Measurements from ENCODE around the gene NFIB. TPM values are rescaled to one million over a fixed set of nuclear protein-coding genes. Genes with fewer than 3 reads are reported as not detected.

Gene NFIB
- polyA plus RNA-seq, 3 donors, result not detected

DNA sequence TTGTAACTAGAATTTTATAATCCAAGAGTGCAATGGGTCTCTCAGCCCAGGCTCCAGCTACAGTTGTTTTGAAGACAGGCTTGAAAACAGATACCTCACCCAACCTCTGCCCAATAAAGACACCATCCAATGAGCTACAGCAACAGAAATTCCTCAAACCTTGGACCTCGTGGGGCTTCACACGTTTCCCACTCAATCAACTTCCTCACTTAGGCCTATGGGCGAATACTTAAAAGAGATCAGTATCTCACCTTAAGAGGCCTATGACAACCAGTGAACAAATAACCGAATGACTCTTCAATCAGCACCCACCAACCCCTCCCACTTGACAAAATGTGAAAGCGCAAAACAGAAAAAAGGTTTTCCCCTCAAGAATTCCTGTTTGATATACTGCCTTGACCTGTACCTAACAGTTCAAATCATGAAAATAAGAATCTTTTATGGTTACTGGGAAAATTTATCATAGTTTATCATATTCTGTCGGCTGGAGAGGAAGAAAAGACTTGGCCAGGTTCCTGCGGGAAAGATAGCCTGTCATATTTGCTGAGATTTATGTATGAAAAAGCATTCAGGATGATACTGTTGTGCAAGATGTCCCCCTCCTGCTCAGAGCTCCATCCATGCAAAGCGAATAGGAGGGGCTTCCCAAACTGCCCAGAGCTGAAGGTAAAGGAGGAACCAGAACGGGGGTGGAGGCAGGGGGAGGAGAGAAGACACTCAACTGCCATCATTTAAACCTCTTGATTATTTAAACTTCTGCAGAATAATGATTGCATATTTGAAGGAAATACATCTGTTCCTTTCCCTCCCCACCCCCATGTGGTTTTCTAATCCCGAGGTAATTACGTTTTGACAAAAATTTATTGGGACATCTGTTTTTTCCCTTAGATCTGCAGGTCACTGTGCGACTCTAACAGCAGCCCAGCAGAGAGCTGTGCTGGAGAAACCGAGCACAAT, 256.3 kb downstream of the NFIB start:
- H3K4me3 Mint-ChIP-seq, result no peak overlapping the region
- Histone ChIP-seq H3K9me3 (replicated peaks in 1 of 2; ENCODE audit: control insufficient read depth in 1 of 2, insufficient read depth in 1 of 2, low read length in 2 of 2) (peaks cover 4 to 15% of the 10 kb centered on the region in 2 donors), H3K27me3 (ENCODE audit: control insufficient read depth in 2 of 2, insufficient read depth in 2 of 2, low read length in 2 of 2) (no peaks in the 10 kb centered on the region), H4K20me1 (ENCODE audit: insufficient read depth, low read length) (no peaks in the 10 kb centered on the region), H3K9ac (ENCODE audit: insufficient read depth, low read length, poor library complexity, severe bottlenecking) (no peak overlapping the region), H3K4me1 (ENCODE audit: control insufficient read depth in 1 of 2, insufficient read depth in 2 of 2, low read length in 2 of 2) (no peaks in the 10 kb centered on the region), H3K4me2 (replicated peaks; ENCODE audit: extremely low read depth, low read length, poor library complexity, severe bottlenecking) (no peak overlapping the region), H3K4me3 (replicated peaks in 1 of 3; ENCODE audit: low read depth in 2 of 3, low read length in 3 of 3) (no peak overlapping the region), H2AFZ (ENCODE audit: insufficient read depth, low read depth, low read length, poor library complexity, severe bottlenecking) (no peak overlapping the region), H3K36me3 (replicated peaks in 1 of 2; ENCODE audit: control insufficient read depth in 1 of 2, insufficient read depth in 2 of 2, low read length in 2 of 2) (no peaks in the 10 kb centered on the region), H3K79me2 (ENCODE audit: insufficient read depth, low read length) (no peaks in the 10 kb centered on the region), H3K27ac (ENCODE audit: low read depth in 1 of 2, low read length in 2 of 2) (no peak overlapping the region)
- H3K4me1 Mint-ChIP-seq, result no peaks in the 10 kb centered on the region
- WGBS (ENCODE audit: insufficient coverage), result 88% methylated on average over 7 of the region's 13 CpGs
- peaks cover 0 to 2% (median 0%) of the 10 kb centered on the region in 3 donors for H3K27me3 Mint-ChIP-seq (ENCODE audit: low read depth in 3 of 3)
- peaks cover 0 to 14% (median 4%) of the 10 kb centered on the region in 7 donors for H3K9me3 Mint-ChIP-seq
- intact Hi-C loops (cut with micrococcal nuclease), result no loop called here
- TF ChIP-seq, protein P1, sequence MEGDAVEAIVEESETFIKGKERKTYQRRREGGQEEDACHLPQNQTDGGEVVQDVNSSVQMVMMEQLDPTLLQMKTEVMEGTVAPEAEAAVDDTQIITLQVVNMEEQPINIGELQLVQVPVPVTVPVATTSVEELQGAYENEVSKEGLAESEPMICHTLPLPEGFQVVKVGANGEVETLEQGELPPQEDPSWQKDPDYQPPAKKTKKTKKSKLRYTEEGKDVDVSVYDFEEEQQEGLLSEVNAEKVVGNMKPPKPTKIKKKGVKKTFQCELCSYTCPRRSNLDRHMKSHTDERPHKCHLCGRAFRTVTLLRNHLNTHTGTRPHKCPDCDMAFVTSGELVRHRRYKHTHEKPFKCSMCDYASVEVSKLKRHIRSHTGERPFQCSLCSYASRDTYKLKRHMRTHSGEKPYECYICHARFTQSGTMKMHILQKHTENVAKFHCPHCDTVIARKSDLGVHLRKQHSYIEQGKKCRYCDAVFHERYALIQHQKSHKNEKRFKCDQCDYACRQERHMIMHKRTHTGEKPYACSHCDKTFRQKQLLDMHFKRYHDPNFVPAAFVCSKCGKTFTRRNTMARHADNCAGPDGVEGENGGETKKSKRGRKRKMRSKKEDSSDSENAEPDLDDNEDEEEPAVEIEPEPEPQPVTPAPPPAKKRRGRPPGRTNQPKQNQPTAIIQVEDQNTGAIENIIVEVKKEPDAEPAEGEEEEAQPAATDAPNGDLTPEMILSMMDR (IDR thresholded peaks at IDR 0.05), result no peak
- no peak for DNase-seq
- peak overlapping the region in 1 of 7 donors; percentile 67 for H3K27ac Mint-ChIP-seq
- H3K36me3 Mint-ChIP-seq, result no peaks in the 10 kb centered on the region

DNA sequence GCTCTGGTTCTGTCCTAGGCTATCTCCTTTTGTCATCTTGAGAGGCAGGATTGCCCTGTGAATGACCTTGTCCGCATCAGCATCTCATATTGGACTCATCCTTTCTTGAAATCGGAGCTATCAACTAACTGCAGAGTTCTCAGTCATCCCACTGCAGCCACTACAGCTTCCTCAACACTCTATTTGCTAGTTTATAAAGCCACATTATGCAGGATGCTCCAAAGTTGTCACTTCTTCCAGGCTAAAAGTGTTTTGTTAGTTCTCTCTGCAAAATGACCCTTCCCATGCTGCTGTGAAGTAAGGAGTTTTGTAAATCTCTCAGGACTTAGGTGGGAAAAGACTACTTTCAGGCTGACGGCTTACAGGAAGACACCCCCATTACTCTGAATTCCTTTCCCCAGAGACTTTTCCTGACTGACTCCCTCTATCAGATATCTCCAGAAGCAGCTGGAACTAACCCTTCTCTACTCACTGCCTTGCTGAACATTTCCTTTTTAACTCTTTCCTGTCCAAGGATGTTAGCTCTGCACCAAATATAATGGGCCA, 257.6 kb downstream of the NFIB start:
- no peak overlapping the region for H3K27ac ChIP-seq (ENCODE audit: low read depth in 1 of 2, low read length in 2 of 2)
- H3K36me3 ChIP-seq (replicated peaks in 1 of 2; ENCODE audit: control insufficient read depth in 1 of 2, insufficient read depth in 2 of 2, low read length in 2 of 2), result no peaks in the 10 kb centered on the region
- H3K79me2 ChIP-seq (ENCODE audit: insufficient read depth, low read length), result no peaks in the 10 kb centered on the region
- H3K9ac ChIP-seq (ENCODE audit: insufficient read depth, low read length, poor library complexity, severe bottlenecking), result no peak overlapping the region
- WGBS (ENCODE audit: insufficient coverage), result 49% methylated on average over 2 of the region's 3 CpGs
- H3K4me3 Mint-ChIP-seq, result no peak overlapping the region
- TF ChIP-seq, protein P1 (IDR thresholded peaks at IDR 0.05), result no peak
- no peak overlapping the region for H2AFZ ChIP-seq (ENCODE audit: insufficient read depth, low read depth, low read length, poor library complexity, severe bottlenecking)
- no peak overlapping the region for H3K27ac Mint-ChIP-seq
- peaks cover 3 to 7% of the 10 kb centered on the region in 2 donors for H3K9me3 ChIP-seq (replicated peaks in 1 of 2; ENCODE audit: control insufficient read depth in 1 of 2, insufficient read depth in 1 of 2, low read length in 2 of 2)
- H3K36me3 Mint-ChIP-seq, result no peaks in the 10 kb centered on the region
- no peaks in the 10 kb centered on the region for H3K4me1 ChIP-seq (ENCODE audit: control insufficient read depth in 1 of 2, insufficient read depth in 2 of 2, low read length in 2 of 2)
- no peaks in the 10 kb centered on the region for H3K27me3 ChIP-seq (ENCODE audit: control insufficient read depth in 2 of 2, insufficient read depth in 2 of 2, low read length in 2 of 2)
- H3K9me3 Mint-ChIP-seq, result peaks cover 0 to 9% (median 3%) of the 10 kb centered on the region in 7 donors
- peaks cover 0 to 2% (median 0%) of the 10 kb centered on the region in 3 donors for H3K27me3 Mint-ChIP-seq (ENCODE audit: low read depth in 3 of 3)
- H3K4me2 ChIP-seq (replicated peaks; ENCODE audit: extremely low read depth, low read length, poor library complexity, severe bottlenecking), result no peak overlapping the region
- DNase-seq, result no peak
- H4K20me1 ChIP-seq (ENCODE audit: insufficient read depth, low read length), result no peaks in the 10 kb centered on the region
- no peaks in the 10 kb centered on the region for H3K4me1 Mint-ChIP-seq
- no peak overlapping the region for H3K4me3 ChIP-seq (replicated peaks in 1 of 3; ENCODE audit: low read depth in 2 of 3, low read length in 3 of 3)
- intact Hi-C loops (cut with micrococcal nuclease), result no loop called here

All from CD14-positive monocyte (primary cell).